GM18526 (cell line): Measurements from ENCODE around the gene PCDH10.

Experiments used
- POLR2A ChIP-seq: IDR thresholded peaks from 3 replicates; pipeline ENCODE4 v1.6.1; 2011; ENCODE audit not compliant: insufficient read length; ENCODE audit errors: extremely low read depth

PCDH10 gene

GRCh38 chr4:133161570-133162295 lies 12.6 kb downstream of the PCDH10 start:
- TF ChIP-seq POLR2A: no peak

GRCh38 chr4:133162941-133163340 lies 13.8 kb downstream of the PCDH10 start:
- TF ChIP-seq POLR2A: no peak

- TF ChIP-seq POLR2A: no peak
These were observed 29.9 kb downstream of the PCDH10 start for GRCh38 chr4:133178956-133179355.

GRCh38 chr4:133186210-133186609 lies 37.1 kb downstream of the PCDH10 start:
- no peak for TF ChIP-seq POLR2A

GRCh38 chr4:133186845-133187244 lies 37.8 kb downstream of the PCDH10 start:
- TF ChIP-seq POLR2A: no peak

- no peak for TF ChIP-seq POLR2A
These were observed 39.5 kb downstream of the PCDH10 start for GRCh38 chr4:133188433-133189146.

GRCh38 chr4:133189147-133189517 lies 40.0 kb downstream of the PCDH10 start:
- no peak for TF ChIP-seq POLR2A

- TF ChIP-seq POLR2A: no peak
These were observed 41.0 kb downstream of the PCDH10 start for GRCh38 chr4:133190098-133190497.

- TF ChIP-seq POLR2A: no peak
These were observed 59.7 kb downstream of the PCDH10 start for GRCh38 chr4:133208694-133209285.

GRCh38 chr4:133233922-133234321 lies 84.8 kb downstream of the PCDH10 start:
- no peak for TF ChIP-seq POLR2A
